Ectodermal cell (in vitro differentiated cells): ENCODE results near the gene PPP1R3D.

ENCODE experiments used
- H3K27ac ChIP-seq: 2 replicates; pipeline ENCODE4 v1.7.0; 2013; ENCODE audit warnings: mild to moderate bottlenecking, low read depth, low read length; ENCODE audit not compliant: insufficient read depth, poor library complexity, severe bottlenecking
- H3K27me3 ChIP-seq: 2 replicates; pipeline ENCODE4 v1.7.0; 2013; ENCODE audit warnings: mild to moderate bottlenecking, low read length; ENCODE audit not compliant: insufficient read depth, control insufficient read depth, poor library complexity, severe bottlenecking
- H3K36me3 ChIP-seq: one replicate; pipeline ENCODE4 v1.7.0; 2013; ENCODE audit warnings: low read length; ENCODE audit not compliant: control insufficient read depth, insufficient read depth
- H3K4me1 ChIP-seq: one replicate; pipeline ENCODE4 v1.7.0; 2013; ENCODE audit warnings: low read length; ENCODE audit not compliant: control insufficient read depth, insufficient read depth
- H3K4me3 ChIP-seq: 2 replicates; pipeline ENCODE4 v1.7.0; 2013; ENCODE audit warnings: low read depth, low read length, control low read depth; ENCODE audit not compliant: insufficient read depth
- H3K9me3 ChIP-seq: 2 replicates; pipeline ENCODE4 v1.7.0; 2013; ENCODE audit warnings: mild to moderate bottlenecking, low read length, moderate library complexity; ENCODE audit not compliant: control insufficient read depth
- WGBS, 2 experiments: methylation state at CpG; one replicate each; pipeline ENCODE4 v1.1.7; 2013; ENCODE audit warnings: missing lambda C conversion rate in 2 of 2; 5-methylcytosine and 5-hydroxymethylcytosine counted together

The PPP1R3D gene

GRCh38 chr20:59939052-59939878 lies 840 bp downstream of the PPP1R3D start:
- H3K27me3 ChIP-seq = peaks cover 55% of the 10 kb centered on the region
- peaks cover 7% of the 10 kb centered on the region for H3K4me1 ChIP-seq
- no peak overlapping the region for H3K27ac ChIP-seq
- 51 to 52% methylated on average over 104 of the region's 104 CpGs for WGBS, 2 experiments
- H3K4me3 ChIP-seq = peak overlapping the region; percentile 66
- H3K9me3 ChIP-seq = no peaks in the 10 kb centered on the region
- no peaks in the 10 kb centered on the region for H3K36me3 ChIP-seq

GRCh38 chr20:59938696-59939051 lies 1.4 kb downstream of the PPP1R3D start:
- Histone ChIP-seq H3K4me1 (peaks cover 7% of the 10 kb centered on the region), H3K27ac (no peak overlapping the region), H3K36me3 (no peaks in the 10 kb centered on the region), H3K9me3 (no peaks in the 10 kb centered on the region), H3K4me3 (no peak overlapping the region), H3K27me3 (peaks cover 60% of the 10 kb centered on the region)
- 93 to 95% methylated on average over 7 of the region's 7 CpGs for WGBS, 2 experiments

GRCh38 chr20:59938221-59938620 lies 1.9 kb downstream of the PPP1R3D start:
- no peaks in the 10 kb centered on the region for H3K36me3 ChIP-seq
- H3K27me3 ChIP-seq = peaks cover 60% of the 10 kb centered on the region
- no peaks in the 10 kb centered on the region for H3K9me3 ChIP-seq
- no peak overlapping the region for H3K27ac ChIP-seq
- H3K4me1 ChIP-seq = peaks cover 7% of the 10 kb centered on the region
- 90 to 94% methylated on average over 4 of the region's 4 CpGs for WGBS, 2 experiments
- no peak overlapping the region for H3K4me3 ChIP-seq

- peaks cover 60% of the 10 kb centered on the region for H3K27me3 ChIP-seq
- H3K4me1 ChIP-seq = peaks cover 7% of the 10 kb centered on the region
- H3K9me3 ChIP-seq = no peaks in the 10 kb centered on the region
- H3K36me3 ChIP-seq = no peaks in the 10 kb centered on the region
- no peak overlapping the region for H3K27ac ChIP-seq
- 92 to 94% methylated on average over 3 of the region's 3 CpGs for WGBS, 2 experiments
- no peak overlapping the region for H3K4me3 ChIP-seq
These were observed 3.0 kb downstream of the PPP1R3D start for GRCh38 chr20:59937150-59937549.

- no peak overlapping the region for H3K4me3 ChIP-seq
- H3K27ac ChIP-seq = no peak overlapping the region
- H3K4me1 ChIP-seq = peaks cover 5% of the 10 kb centered on the region
- H3K36me3 ChIP-seq = no peaks in the 10 kb centered on the region
- peaks cover 60% of the 10 kb centered on the region for H3K27me3 ChIP-seq
- no peaks in the 10 kb centered on the region for H3K9me3 ChIP-seq
- WGBS, 2 experiments = 90% methylated on average over 4 of the region's 4 CpGs
These were observed 3.7 kb downstream of the PPP1R3D start for GRCh38 chr20:59936409-59936808.

GRCh38 chr20:59935457-59936185 lies 4.5 kb downstream of the PPP1R3D start:
- H3K9me3 ChIP-seq = no peaks in the 10 kb centered on the region
- peaks cover 60% of the 10 kb centered on the region for H3K27me3 ChIP-seq
- WGBS, 2 experiments = 89 to 95% methylated on average over 6 to 7 of the region's 8 CpGs
- H3K27ac ChIP-seq = no peak overlapping the region
- no peaks in the 10 kb centered on the region for H3K36me3 ChIP-seq
- H3K4me3 ChIP-seq = no peak overlapping the region
- peaks cover 7% of the 10 kb centered on the region for H3K4me1 ChIP-seq

- WGBS, 2 experiments = 8 to 9% methylated on average over 59 of the region's 59 CpGs
- peak overlapping the region; percentile 41 for H3K4me3 ChIP-seq
- no peak overlapping the region for H3K27ac ChIP-seq
- H3K36me3 ChIP-seq = no peaks in the 10 kb centered on the region
- H3K4me1 ChIP-seq = peaks cover 7% of the 10 kb centered on the region
- no peaks in the 10 kb centered on the region for H3K9me3 ChIP-seq
- peaks cover 48% of the 10 kb centered on the region for H3K27me3 ChIP-seq
These were observed 6.1 kb downstream of the PPP1R3D start for GRCh38 chr20:59933849-59934585.

- H3K4me1 ChIP-seq = peaks cover 7% of the 10 kb centered on the region
- WGBS, 2 experiments = 83 to 84% methylated on average over 64 of the region's 65 CpGs
These were observed 6.7 kb downstream of the PPP1R3D start, which contains the start of gene SYCP2 for GRCh38 chr20:59933296-59933848. Gene SYCP2, minus strand, starts transcription at chr20:59933637. Its CDS starts 11,224 bp downstream, at chr20:59922413.

GRCh38 chr20:59932616-59933295 lies 7.3 kb downstream of the PPP1R3D start:
- Histone ChIP-seq H3K36me3 (no peaks in the 10 kb centered on the region), H3K9me3 (no peaks in the 10 kb centered on the region), H3K4me3 (no peak overlapping the region), H3K4me1 (peaks cover 7% of the 10 kb centered on the region), H3K27me3 (peaks cover 35% of the 10 kb centered on the region), H3K27ac (no peak overlapping the region)
- whole genome bisulfite sequencing, 2 experiments = 95 to 96% methylated on average over 72 of the region's 72 CpGs

More at GRCh38 chr20:59933296-59933848, 6.7 kb downstream of the PPP1R3D start, which contains the start of gene SYCP2:
- H3K36me3 ChIP-seq = no peaks in the 10 kb centered on the region
- H3K27me3 ChIP-seq = peaks cover 41% of the 10 kb centered on the region
- H3K4me3 ChIP-seq = peak within 1 kb of the TSS; percentile 41
- no peaks in the 10 kb centered on the region for H3K9me3 ChIP-seq
- no peak within 1 kb of the TSS for H3K27ac ChIP-seq
